T-helper 2 cell treated with Interferon-gamma antibody and Interleukin-4, amounts not matched to agents 5 μg/mL and 100 μg/mL, for 36 hours (primary cell): ENCODE results near the gene TSPYL2.

ENCODE experiments used
- DNase-seq: peaks from one replicate; pipeline ENCODE4 v3.0.0; 2021; ENCODE audit warnings: low spot score
- H3K27ac Mint-ChIP-seq: one replicate; pipeline ENCODE4 v1.8.0; 2021; ENCODE audit warnings: mild to moderate bottlenecking, mixed read lengths
- H3K27me3 Mint-ChIP-seq: one replicate; pipeline ENCODE4 v1.8.0; 2021; ENCODE audit warnings: low read depth, mixed read lengths
- H3K36me3 Mint-ChIP-seq: one replicate; pipeline ENCODE4 v1.8.0; 2021; ENCODE audit warnings: low read depth, mixed read lengths
- H3K4me1 Mint-ChIP-seq: one replicate; pipeline ENCODE4 v1.8.0; 2021; ENCODE audit warnings: low read depth, mixed read lengths
- H3K4me3 Mint-ChIP-seq: one replicate; pipeline ENCODE4 v1.8.0; 2022; ENCODE audit warnings: mild to moderate bottlenecking, moderate library complexity, mixed read lengths
- H3K9me3 Mint-ChIP-seq: one replicate; pipeline ENCODE4 v1.8.0; 2021; ENCODE audit warnings: mixed read lengths

TSPYL2 gene

DNA sequence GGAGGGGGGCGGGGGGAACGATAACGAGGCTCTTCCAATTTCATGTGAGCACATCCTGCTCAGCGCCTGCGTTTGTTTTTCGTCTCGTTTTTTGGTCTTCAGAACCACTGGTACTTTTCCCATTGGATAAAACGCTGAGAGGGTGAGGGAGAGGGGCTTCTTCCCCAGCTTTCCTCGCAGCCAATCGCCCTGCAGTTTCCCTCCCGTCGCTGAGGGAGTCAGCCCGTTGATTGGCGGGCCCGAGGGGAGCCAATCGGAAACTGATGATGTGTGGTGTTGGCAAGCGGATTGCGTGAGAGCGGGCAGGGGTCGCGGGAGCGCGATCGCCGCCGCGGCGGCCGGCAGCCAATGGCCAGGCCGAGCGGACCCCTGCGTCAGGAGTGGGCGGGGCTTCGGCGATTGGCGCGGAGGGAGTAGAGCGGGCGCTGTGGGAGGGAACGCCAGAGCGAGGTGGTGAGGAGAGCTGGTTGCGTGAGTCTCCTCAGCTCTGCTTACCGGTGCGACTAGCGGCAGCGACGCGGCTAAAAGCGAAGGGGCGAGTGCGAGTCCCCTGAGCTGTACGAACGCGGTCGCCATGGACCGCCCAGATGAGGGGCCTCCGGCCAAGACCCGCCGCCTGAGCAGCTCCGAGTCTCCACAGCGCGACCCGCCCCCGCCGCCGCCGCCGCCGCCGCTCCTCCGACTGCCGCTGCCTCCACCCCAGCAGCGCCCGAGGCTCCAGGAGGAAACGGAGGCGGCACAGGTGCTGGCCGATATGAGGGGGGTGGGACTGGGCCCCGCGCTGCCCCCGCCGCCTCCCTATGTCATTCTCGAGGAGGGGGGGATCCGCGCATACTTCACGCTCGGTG lies at the start of gene TSPYL2:
Gene TSPYL2 (plus strand): TSS at position 443 of the 848 bp plus-strand sequence. CDS start 132 bp downstream, at position 575.
- Mint-ChIP-seq H3K4me3 (peak within 1 kb of the TSS; percentile 95), H3K27me3 (no peaks in the 10 kb centered on the region), H3K27ac (peak within 1 kb of the TSS; percentile 99), H3K36me3 (peaks cover 18% of the 10 kb centered on the region), H3K4me1 (peaks cover 28% of the 10 kb centered on the region), H3K9me3 (no peaks in the 10 kb centered on the region)
- DNase-seq: peak; percentile 88

DNA sequence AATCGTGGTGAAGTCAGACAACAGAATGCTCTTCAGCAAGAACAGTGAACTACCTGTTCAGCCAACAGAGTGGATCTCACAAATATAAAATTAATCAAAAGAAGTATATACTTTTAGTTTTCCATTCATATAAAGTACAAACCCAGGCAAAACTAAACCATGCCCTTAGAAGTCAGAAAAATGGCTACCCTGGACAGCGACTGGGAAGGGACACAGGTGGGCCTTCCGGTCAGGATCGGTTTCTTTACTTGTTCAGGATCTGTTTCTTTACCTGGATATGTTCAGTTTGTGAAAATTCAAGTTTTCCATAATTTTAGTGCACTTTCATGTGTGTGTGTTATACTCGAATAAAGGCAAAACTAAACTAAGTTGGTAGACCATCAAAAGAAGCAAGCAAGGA lies 46.0 kb upstream of the TSPYL2 start:
- Mint-ChIP-seq H3K36me3 (no peaks in the 10 kb centered on the region), H3K4me3 (no peak overlapping the region), H3K9me3 (no peaks in the 10 kb centered on the region), H3K27me3 (peaks cover 2% of the 10 kb centered on the region), H3K4me1 (no peaks in the 10 kb centered on the region), H3K27ac (no peak overlapping the region)
- no peak for DNase-seq

DNA sequence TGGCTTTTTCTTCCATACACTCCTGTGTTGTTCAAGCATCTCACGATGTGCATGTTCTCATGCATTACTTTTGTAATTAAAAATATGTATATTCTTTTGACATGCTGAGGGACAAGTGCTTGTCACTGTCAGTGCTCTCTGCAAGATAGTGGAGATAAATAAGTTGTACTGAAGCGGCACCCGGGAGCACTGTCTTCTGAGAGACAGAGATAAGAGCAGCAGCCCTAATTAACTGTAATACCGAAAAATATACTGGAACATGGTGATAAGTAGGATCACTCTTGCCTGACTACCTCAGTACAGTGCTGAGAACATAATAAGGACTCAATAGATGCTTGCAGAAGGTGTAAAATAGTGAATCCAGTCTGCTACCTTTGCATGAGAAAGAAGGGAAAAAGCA lies 42.9 kb upstream of the TSPYL2 start:
- no peak for DNase-seq
- peaks cover 5% of the 10 kb centered on the region for H3K27me3 Mint-ChIP-seq
- no peak overlapping the region for H3K27ac Mint-ChIP-seq
- H3K4me3 Mint-ChIP-seq: no peak overlapping the region
- no peaks in the 10 kb centered on the region for H3K9me3 Mint-ChIP-seq
- no peaks in the 10 kb centered on the region for H3K4me1 Mint-ChIP-seq
- no peaks in the 10 kb centered on the region for H3K36me3 Mint-ChIP-seq

DNA sequence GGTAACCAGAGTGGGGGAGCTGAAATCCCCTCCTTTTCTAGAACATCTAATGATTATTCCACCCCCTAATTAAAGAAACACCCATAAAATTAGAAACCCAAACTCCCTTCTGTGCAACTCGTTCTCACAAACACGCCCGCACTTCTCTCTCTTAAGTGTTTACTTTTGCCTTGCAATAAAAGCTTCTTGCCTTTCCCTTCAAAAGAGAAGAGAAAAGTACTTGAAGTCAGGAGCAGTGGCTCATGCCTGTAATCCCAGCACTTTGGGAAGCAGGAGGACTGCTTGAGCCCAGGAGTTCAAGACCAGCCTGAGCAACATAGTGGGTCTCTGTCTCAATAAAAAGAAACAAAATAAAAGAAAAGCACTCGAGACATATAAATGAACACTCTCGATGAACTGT lies 37.2 kb upstream of the TSPYL2 start:
- no peak for DNase-seq
- no peaks in the 10 kb centered on the region for H3K4me1 Mint-ChIP-seq
- H3K36me3 Mint-ChIP-seq: no peaks in the 10 kb centered on the region
- no peaks in the 10 kb centered on the region for H3K9me3 Mint-ChIP-seq
- no peak overlapping the region for H3K4me3 Mint-ChIP-seq
- H3K27me3 Mint-ChIP-seq: peaks cover 20% of the 10 kb centered on the region
- no peak overlapping the region for H3K27ac Mint-ChIP-seq

- peaks cover 18% of the 10 kb centered on the region for H3K27me3 Mint-ChIP-seq
- H3K4me1 Mint-ChIP-seq: no peaks in the 10 kb centered on the region
- DNase-seq: no peak
- no peaks in the 10 kb centered on the region for H3K36me3 Mint-ChIP-seq
- no peaks in the 10 kb centered on the region for H3K9me3 Mint-ChIP-seq
- no peak overlapping the region for H3K4me3 Mint-ChIP-seq
- H3K27ac Mint-ChIP-seq: no peak overlapping the region
Observed at GRCh38 chrX:53047228-53047627, 34.9 kb upstream of the TSPYL2 start.

- no peak within 1 kb of the TSS for H3K27ac Mint-ChIP-seq
- DNase-seq: no peak
- H3K9me3 Mint-ChIP-seq: no peaks in the 10 kb centered on the region
- H3K4me3 Mint-ChIP-seq: no peak within 1 kb of the TSS
- no peaks in the 10 kb centered on the region for H3K36me3 Mint-ChIP-seq
- peaks cover 18% of the 10 kb centered on the region for H3K27me3 Mint-ChIP-seq
- no peaks in the 10 kb centered on the region for H3K4me1 Mint-ChIP-seq
Observed at GRCh38 chrX:53048169-53049126, 33.7 kb upstream of the TSPYL2 start, which contains the start of gene GPR173. GPR173 (plus strand) TSS chrX:53048789; CDS start chrX:53076622, 27,833 bp downstream.

- peaks cover 18% of the 10 kb centered on the region for H3K27me3 Mint-ChIP-seq
- H3K27ac Mint-ChIP-seq: no peak overlapping the region
- no peaks in the 10 kb centered on the region for H3K9me3 Mint-ChIP-seq
- peaks cover 2% of the 10 kb centered on the region for H3K4me1 Mint-ChIP-seq
- H3K4me3 Mint-ChIP-seq: no peak overlapping the region
- H3K36me3 Mint-ChIP-seq: no peaks in the 10 kb centered on the region
- DNase-seq: no peak
Observed at GRCh38 chrX:53049127-53049517, 33.0 kb upstream of the TSPYL2 start.

GRCh38 chrX:53050841-53051240 lies 31.3 kb upstream of the TSPYL2 start:
- Mint-ChIP-seq H3K4me1 (peaks cover 2% of the 10 kb centered on the region), H3K36me3 (no peaks in the 10 kb centered on the region), H3K27me3 (peaks cover 12% of the 10 kb centered on the region), H3K4me3 (no peak overlapping the region), H3K9me3 (no peaks in the 10 kb centered on the region), H3K27ac (no peak overlapping the region)
- DNase-seq: no peak

DNA sequence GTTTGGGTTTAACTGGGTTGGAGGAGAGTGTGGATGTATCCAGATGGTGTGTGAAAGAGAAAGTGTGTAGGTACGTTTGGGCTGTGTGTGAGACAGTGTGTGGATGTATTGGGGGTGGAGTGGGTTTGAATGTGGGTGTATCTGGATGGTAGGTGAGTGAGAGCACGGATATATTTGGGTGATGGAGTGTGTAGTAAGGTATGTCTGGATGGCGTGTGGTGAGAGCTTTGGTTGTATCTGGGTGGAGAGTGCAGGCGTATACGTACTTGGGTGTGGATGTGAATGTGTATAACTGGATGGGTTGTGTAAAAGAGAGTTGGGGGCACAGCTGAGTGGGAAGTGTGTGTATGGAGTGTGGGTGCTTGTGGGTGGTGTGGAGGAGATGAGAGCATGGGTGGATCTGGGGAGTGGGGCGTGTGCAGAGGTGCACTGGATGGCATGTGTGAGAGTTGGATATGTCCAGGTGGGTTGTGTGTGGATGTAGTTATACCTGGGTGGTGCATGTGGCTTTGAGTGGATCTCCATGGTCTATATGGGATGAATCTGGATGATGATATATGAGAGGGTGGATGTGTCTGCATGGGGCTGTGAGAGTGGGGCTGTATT lies 26.8 kb upstream of the TSPYL2 start:
- Mint-ChIP-seq H3K4me3 (no peak overlapping the region), H3K4me1 (peaks cover 2% of the 10 kb centered on the region), H3K36me3 (no peaks in the 10 kb centered on the region), H3K27ac (no peak overlapping the region), H3K27me3 (no peaks in the 10 kb centered on the region), H3K9me3 (no peaks in the 10 kb centered on the region)
- no peak for DNase-seq

- Mint-ChIP-seq H3K4me3 (no peak overlapping the region), H3K27me3 (no peaks in the 10 kb centered on the region), H3K36me3 (no peaks in the 10 kb centered on the region), H3K27ac (no peak overlapping the region), H3K4me1 (peaks cover 2% of the 10 kb centered on the region), H3K9me3 (no peaks in the 10 kb centered on the region)
- no peak for DNase-seq
Observed at GRCh38 chrX:53056292-53056691, 25.9 kb upstream of the TSPYL2 start.

DNA sequence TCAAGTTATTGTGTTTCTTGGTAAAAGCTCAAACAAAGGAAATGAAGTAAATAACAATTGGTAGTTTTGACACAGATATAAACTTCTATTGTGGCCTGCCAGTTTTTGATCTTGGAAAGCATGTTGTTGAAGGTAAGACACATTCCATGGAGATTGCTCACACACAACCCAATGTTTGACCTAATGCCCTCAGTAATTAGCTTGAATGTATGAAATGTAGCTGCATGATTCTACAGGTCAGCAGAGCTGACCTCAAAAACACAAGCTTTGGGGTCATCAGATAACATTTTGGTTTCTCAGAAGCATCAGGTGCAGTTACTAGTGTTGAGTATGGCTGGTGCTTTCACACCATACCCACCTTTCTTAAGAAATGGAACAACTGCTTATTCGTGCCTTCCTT lies 17.1 kb upstream of the TSPYL2 start:
- peaks cover 4% of the 10 kb centered on the region for H3K27me3 Mint-ChIP-seq
- no peak for DNase-seq
- H3K4me1 Mint-ChIP-seq: no peaks in the 10 kb centered on the region
- no peak overlapping the region for H3K27ac Mint-ChIP-seq
- no peaks in the 10 kb centered on the region for H3K36me3 Mint-ChIP-seq
- H3K4me3 Mint-ChIP-seq: no peak overlapping the region
- H3K9me3 Mint-ChIP-seq: no peaks in the 10 kb centered on the region

DNA sequence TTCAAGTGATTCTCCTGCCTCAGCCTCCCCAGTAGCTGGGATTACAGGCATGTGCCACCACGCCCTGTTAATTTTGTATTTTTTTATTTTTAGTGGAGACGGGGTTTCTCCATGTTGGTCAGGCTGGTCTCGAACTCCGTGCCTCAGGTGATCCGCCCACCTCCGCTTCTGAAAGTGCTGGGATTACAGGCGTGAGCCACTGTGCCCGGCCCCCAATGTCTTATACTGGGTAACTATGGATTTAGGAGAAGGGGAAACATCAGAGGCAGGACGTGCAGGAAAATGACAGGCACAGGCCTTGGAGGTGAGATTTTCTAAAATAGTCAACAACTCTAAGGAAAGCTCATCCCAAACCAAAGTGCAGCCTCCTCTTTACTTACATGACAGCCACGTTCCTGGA lies 11.1 kb upstream of the TSPYL2 start:
- H3K27ac Mint-ChIP-seq: no peak overlapping the region
- peaks cover 18% of the 10 kb centered on the region for H3K4me1 Mint-ChIP-seq

DNA sequence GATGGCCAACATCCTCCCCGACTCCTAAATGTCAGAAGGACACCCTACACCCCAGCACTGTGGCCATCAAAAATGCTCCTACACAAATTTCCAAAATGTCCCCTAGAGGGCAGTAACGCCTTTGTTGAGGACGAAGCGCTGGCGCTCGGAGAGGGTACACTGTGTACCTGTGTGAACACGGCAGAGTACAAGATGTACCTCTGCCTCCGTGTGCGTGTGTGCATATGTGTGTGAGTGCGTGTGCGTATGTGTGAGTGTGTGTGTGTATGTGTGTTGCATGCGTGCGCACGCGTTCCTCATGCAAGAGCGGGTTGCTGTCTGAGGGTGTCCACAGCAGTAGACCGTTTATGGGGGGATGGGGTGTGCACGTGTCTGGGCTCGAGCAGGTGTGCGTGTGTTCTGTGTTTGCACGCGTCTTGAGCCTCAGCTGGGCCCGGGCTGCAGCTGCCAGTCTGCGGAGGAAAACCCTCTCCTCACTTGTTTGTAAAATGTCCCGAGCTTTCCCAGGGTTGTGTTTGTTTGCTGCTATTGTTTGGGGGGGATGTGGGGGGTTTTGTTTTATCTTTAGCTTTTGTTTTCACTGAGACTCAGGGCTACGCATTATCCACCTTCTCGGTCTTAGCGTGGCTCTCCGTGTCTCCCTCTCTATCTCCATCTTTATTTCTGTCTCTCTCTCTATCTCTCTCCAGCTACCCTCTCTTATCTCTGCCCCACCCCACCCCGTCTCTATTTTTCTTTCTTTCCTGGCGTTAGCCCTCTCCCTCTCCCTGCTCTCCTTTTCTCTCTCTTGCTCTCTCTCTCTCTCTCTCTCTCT lies 10.4 kb upstream of the TSPYL2 start:
- H3K27me3 Mint-ChIP-seq: peaks cover 4% of the 10 kb centered on the region
- no peaks in the 10 kb centered on the region for H3K36me3 Mint-ChIP-seq
- H3K4me1 Mint-ChIP-seq: peaks cover 19% of the 10 kb centered on the region
- peak overlapping the region; percentile 90 for H3K4me3 Mint-ChIP-seq
- H3K9me3 Mint-ChIP-seq: no peaks in the 10 kb centered on the region
- peak; percentile 46 for DNase-seq
- H3K27ac Mint-ChIP-seq: peak overlapping the region; percentile 77

More for the DNA sequence above, 11.1 kb upstream of the TSPYL2 start:
- Mint-ChIP-seq H3K36me3 (no peaks in the 10 kb centered on the region), H3K4me3 (peak overlapping the region; percentile 90), H3K27me3 (peaks cover 4% of the 10 kb centered on the region), H3K9me3 (no peaks in the 10 kb centered on the region)
- DNase-seq: no peak
